NCI-H2171 treated with DMSO at 0.1 percent for 48 hours (cell line): ENCODE data around the gene RMND5B.
"Not testable (repeated sequence)": the region's sequence is repeated elsewhere in the genome, so short reads cannot be mapped to it uniquely, and the experiment has no call there.

Experiments used
- DNase-seq: peaks from one replicate; lab custom pipeline; 2025; lab: John Stamatoyannopoulos, UW

Gene RMND5B

GRCh38 chr5:178113841-178114324, 16.9 kb upstream of the RMND5B start:
- DNase-seq: no peak

DNA sequence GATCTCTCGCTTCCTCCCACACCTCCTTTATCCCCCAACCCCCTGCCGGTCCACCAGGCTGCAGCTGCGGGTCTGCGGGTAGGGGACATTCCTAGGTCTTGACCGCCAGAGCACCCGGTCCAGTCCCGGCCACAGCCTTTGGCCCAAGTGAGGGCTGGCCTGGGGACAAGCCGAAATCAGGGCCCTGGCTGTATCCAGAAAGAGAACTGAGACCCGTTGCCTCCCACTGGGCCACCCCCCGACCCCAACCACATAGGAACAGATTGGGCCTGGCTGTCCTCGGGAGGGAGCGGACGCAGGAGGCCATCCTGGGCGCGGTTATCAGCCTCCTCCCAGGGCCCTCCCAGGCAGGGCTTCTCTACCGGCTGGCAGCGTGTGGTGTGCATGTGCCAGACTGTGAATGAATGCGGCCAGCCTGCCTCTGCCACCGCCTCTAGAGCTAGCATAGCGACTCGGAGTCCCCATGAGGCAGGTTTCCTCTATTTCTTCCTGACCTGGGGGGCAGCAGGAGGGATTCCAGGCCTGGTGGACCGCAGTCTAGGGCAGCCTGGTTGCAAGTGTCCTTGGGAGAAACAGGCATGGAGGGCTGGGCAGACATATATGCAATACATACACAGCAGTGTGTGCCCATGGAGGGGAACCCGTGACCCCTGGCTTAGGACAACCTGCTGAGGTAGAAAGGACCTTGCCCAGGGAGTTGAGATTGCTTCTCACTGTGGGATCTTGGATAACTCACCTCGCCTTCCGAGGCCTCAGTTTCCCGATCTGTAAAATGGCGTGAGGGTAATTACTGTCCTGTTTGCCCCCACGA, 16.3 kb upstream of the RMND5B start:
- no peak for DNase-seq

- no peak for DNase-seq
Observed at GRCh38 chr5:178115136-178115813, 15.5 kb upstream of the RMND5B start.

DNA sequence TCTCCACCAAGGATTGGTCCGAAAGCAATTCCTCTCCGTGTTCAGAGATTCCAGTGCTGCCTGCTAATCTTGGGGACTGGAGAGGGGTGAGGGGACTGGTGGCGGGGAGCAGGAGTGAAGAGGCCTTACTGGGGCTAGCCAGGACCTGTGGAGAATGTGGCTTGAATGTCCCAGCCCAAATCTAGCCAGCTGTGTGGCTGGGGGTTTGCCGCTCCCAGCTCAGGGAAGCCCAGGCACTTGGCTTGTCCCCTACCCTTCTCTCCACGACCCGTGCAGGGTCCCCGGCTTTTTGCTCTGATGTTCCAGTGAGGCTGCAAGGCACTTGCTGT, 15.0 kb upstream of the RMND5B start:
- DNase-seq: no peak

GRCh38 chr5:178116143-178116885, 14.5 kb upstream of the RMND5B start:
- no peak for DNase-seq

GRCh38 chr5:178117923-178118701, 12.7 kb upstream of the RMND5B start:
- no peak for DNase-seq

DNA sequence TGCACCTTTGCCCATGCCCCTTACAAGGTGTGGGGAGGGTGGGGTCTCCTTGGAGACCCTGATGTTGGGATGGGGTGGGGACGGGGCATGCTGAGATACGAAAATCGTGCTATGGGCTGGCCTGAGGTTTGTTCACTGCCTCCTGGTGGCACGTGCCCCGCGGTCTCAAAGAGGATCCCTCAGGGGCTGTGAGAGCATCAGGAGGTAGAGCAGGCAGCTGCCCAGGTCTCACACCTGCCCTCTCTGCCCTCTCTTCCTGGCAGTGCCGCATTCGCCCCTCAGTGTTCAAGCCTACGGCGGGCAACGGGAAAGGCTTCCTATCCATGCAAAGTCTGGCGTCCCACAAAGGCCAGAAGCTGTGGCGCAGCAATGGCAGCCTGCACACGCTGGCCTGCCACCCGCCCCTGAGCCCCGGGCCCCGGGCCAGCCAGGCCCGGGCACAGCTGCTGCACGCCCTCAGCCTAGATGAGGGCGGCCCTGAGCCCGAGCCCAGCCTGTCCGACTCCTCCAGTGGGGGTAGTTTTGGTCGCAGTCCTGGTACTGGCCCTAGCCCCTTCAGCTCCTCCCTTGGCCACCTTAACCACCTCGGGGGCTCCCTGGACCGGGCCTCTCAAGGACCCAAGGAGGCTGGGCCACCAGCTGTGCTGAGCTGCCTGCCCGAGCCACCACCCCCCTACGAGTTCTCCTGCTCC, 10.8 kb upstream of the RMND5B start:
- no peak for DNase-seq

DNA sequence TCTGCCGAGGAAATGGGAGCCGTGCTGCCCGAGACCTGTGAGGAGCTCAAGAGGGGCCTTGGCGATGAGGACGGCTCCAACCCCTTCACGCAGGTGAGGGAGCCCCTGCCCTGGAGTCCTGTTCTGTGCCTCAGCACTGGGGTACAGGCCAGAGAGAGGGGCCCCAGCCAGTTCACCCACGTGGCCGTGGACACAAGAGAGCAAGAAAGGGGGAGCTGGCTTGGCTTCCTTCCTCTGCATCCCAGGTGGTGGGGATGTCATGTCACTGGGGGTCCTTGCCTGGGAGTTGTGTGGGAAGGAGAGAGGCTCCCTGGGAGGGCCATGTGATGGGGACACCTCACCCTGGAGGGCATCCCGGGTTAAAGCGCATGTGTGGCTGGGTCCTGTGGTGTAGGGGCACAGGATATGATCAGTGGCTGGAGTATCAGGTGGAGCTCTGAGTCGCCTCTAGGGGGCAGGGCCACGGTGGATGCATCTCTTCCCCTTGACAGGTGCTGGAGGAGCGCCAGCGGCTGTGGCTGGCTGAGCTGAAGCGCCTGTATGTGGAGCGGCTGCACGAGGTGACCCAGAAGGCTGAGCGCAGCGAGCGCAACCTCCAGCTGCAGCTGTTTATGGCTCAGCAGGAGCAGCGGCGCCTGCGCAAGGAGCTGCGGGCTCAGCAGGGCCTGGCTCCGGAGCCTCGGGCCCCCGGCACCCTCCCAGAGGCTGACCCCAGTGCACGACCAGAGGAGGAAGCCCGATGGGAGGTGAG, 10.0 kb upstream of the RMND5B start:
- DNase-seq: peak; percentile 88

DNA sequence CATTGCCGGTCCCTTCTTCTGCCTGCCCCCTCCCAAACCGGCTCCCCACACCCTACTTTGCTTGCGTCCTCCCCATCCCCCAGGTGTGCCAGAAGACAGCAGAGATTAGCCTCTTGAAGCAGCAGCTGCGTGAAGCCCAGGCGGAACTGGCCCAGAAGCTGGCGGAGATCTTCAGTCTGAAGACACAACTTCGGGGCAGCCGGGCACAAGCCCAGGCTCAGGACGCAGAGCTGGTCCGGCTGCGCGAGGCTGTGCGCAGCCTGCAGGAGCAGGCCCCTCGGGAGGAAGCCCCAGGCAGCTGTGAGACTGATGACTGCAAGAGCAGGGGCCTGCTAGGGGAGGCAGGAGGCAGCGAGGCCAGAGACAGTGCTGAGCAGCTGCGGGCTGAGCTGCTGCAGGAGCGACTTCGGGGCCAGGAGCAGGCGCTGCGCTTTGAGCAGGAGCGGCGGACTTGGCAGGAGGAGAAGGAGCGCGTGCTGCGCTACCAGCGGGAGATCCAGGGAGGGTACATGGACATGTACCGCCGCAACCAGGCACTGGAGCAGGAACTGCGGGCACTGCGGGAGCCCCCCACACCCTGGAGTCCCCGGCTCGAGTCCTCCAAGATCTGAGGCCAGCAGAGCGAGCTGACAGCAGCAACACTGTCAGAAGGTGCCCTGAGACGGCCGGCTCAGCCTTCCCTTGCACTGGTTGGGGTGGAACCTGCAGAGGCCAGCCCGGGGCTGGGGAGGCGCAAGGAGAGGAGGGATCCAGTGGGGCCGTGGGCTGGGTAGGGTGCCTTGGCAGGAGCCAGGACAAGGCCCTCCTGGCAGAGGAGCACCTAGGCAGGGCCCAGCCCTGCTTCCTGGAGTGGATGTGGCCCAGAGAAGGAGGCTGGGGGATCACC, 9.2 kb upstream of the RMND5B start:
- no peak for DNase-seq

DNA sequence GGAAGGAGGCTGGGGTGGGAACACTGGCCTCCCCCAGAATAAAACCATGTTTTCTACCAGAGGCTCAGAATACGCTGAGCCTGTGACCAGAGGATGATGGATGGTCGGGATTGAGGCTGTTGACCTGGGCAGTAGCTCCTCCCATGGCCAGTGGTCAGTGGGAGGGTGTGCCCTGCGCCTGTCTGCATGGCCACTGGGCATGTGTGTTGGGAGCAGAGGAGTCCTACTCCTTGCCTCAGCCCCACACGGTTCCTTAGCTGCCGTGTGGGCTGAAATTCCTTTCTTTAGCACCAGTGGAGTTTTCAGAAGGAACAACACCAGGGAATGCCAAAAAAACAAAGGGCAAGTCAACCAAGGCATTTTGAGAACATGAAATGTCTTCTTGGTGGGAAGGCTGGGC, 8.5 kb upstream of the RMND5B start:
- no peak for DNase-seq

DNA sequence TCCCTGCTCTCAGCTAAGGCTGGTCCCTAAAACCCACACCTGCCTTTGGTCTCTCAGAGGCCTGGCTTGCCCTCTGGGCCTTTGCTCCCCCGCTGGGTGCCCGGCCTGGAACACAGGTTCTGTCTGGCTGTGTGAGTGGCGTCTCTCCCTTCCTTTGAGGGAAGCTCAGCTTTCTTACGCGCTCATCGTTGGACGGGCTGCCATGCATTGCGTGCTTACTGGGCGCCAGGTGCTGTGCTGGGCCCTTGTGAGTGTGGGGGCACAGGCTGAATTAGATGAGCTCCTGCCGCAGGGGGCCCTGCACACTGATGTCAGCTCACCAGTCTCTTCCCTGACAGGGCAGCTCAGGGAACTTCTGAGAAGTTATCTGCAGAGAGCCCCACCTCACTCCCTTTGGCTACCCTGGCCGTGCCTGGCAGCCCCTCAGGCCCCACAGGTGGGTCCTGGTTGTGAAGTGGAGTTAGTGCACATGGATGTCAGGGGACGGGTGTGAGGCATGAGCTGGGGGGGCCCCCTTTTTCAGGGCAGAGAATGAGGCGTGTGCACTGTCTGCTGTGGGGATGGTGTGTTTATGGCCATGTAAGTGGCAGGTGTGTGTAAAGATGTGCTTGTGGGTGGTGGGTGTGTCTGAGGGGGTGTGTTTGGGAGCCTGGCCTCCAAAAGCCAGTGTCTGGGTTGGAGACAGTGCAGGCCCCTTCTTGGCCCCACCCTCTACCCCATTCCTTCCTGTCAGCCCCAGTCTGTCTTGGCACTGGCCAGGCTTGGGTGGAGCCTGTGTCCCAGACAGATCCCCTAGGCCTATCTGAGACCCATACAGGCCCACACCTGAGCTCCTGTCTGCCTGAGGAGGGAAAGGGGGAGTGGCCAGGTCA, 7.5 kb upstream of the RMND5B start:
- DNase-seq: no peak

GRCh38 chr5:178123966-178124925, 6.6 kb upstream of the RMND5B start:
- no peak for DNase-seq

GRCh38 chr5:178125253-178125906, 5.4 kb upstream of the RMND5B start:
- no peak for DNase-seq

DNA sequence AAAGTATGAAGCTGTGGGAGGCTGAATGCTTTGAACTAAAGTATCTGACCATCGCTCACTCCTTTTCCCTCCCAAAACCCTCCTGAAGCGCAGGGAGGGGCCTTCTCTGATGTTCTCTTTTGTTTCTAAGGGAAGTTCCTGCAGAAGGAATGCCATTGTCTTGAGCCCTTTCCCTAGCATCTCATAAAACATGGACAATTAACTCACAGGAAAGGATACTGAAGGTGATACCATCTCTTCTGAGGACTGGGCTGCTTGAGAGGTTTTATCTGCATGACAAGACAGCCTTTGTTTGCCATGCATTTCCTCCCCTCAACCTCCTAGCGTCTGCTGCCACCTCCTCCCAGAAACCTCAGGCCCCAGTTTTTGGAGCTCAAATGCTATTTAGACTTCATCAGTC, 4.3 kb upstream of the RMND5B start:
- no peak for DNase-seq

DNA sequence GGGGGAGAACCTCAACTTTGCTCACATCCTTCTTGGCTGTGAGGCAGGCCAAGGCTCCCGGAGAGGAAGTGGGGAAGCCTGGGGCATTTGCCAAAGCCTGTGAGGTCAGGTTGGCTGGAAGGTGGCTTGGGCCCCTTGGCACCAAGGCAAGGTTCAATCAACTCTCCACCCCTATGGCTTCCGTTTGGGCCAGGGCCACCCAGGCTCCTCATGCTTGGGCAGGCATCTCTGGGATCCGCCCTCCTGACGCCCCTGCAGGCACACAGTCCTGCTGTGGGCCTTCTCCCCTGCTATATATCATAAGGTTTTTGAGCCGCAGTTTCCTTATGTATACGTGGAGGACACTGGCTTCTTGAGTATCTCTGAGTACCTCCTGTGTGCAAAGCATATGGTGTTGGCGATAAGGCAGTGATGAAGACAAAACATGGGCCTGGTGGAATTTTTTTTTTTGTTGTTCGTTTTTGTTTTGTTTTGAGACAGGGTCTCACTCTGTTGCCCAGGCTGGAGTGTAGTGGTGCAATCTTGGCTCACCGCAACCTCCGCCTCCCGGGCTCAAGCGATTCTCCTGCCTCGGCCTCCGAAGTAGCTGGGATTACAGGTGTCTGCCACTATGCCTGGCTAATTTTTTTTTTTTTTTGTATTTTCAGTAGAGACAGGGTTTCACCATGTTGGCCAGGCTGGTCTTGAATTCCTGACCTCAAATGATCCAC, 3.4 kb upstream of the RMND5B start:
- DNase-seq: not testable (repeated sequence)

GRCh38 chr5:178129296-178129695, 1.5 kb upstream of the RMND5B start:
- DNase-seq: no peak
